CMK (cell line): Measurements from ENCODE around the gene HHIPL1.

Experiments used
- DNase-seq: peaks from one replicate; pipeline ENCODE4 v3.0.0-alpha.2; 2010; ENCODE audit warnings: low read depth

Gene HHIPL1

DNA sequence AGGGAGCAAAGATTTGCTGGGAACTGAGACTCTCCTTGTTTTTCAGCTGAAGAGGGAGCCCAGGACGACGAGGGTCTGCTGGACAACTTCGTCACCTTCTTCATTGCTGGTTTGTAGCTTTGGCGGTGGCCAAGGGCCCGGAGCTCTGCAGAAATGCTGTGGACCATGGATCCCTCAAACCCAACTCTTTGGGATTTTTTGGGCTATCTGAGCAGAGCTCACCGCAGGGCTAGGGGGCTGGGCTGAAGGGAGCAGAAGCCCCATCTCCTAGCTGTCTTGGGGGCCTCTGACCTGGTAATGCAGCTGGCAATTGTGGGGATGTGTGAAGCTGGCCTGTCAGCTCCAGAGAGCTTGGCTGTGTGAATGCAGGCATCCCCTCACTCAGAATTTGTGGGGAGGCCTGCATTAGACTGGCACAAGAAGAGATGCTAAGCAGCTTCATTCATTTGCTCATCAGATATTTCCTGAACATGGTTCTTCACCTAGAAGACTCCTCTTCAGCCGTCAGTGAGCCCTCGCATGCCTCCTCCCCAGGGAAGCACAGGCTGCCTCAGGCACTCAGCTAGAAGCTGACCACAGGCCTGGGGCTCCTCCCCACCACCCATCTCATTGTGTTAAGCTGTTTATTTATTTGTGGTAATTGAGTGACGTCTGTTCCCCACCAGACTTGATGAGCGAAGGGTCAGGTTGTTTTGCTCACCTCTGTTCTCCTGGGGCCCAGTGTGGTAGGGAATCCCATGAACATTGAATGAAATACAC is 71.3 kb downstream of the HHIPL1 start:
- DNase-seq, result no peak

DNA sequence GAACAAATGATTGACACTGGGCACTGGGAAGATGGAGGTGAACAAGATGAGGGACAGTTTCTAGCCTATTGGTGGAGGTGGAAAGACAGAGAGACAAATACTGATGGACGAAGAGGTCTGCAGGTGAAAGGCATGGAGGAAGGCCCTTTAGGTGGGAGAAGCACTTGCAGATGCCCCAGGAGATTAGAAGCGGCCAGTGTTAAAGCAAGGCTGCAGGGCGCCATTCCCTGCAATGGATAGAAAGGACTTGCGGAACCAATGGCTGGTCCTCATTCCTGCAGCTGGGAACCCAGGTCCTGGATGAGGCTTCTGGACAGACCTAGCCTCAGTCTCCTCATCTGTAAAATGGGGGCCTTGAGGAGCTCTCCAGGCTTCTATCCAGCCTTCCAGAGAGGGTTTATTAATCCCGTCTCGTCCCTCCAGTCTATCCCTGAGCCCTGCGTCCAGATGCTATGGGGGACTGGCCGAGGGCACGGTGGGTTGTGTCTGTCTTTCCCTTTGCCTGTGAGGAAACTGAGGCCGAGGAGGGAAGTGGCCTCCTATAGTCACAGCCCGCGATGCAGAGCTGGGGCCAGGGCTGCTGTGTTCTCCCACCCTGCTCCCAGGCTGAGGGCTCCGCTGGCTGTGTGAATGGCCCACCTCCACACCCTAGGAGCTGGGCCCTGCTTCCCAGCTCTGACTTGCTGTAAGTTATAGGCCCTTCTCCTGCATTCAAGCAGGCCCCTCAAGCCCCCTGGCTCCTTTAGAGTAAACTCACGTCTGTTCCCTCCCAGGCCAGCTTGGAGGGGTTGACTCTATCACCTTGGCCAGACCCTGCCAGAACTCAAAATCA is 72.1 kb downstream of the HHIPL1 start:
- DNase-seq, result no peak

DNA sequence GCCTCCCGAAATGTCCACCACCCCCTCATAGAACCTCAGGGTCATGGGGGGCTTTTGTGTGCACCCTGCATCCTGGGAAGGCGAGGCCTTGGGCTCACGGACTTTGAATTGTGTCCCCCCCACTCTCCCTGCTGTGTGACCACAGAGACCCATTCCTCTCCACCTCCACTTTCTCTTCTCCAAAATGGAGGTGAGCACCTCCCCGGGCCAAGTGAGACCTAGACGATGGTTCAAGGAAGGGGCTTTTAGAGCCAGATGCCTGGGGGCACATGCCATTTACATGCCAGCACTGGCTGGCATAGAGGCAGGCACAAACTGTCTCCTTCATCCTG is 72.7 kb downstream of the HHIPL1 start:
- no peak for DNase-seq

DNA sequence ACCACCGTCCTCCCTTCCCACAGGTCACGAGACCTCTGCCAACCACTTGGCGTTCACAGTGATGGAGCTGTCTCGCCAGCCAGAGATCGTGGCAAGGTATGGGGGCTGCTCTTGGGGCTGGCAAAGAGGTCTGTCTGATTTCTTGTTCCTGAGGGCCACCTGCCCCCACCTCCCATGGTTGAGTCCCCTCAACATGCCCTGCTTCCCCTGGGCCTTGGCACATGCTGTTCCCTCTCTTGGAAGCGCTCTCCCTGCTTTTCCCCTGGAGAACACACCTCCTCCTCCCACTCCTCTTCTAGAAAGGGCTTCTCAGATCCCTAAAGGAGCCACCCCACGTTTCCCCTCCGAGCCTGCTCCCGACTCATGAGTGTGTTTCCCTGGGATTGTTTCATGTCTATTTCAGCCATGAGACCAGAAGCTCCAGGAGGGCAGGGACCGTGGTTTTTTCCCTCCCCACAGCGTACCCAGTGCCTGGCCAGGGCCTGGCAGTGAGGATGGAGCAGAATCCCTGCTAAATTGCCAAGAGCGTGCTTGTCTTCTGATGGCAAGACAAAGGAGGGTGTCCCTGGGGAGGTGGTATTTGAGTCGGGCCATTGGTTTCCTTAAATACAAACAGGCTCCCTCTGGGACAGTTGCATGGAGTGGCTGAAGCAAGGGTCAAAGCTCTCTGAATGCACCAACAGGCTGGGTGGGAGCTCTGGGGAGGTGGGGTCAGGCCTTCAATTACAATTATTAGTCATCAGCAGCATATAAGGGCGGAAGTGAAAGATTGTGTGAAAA is 73.3 kb downstream of the HHIPL1 start:
- DNase-seq, result no peak

DNA sequence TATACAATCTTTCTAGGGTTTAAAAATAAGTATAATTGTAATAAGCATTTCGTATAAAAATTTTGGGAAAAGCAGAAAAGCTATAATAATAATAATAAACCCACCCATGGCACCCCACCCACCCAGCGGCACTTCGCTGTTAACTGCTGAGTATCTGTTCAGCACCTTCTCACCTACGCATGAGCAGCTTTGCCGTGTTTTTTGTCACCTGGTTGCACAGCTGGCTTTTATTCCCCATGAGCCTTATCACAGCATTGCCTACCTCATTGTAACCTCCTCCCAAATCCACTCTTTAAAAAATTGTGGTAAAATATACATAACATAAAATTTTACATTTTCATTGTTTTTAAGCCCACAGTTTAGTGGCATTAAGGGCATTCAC is 73.9 kb downstream of the HHIPL1 start:
- DNase-seq, result no peak

DNA sequence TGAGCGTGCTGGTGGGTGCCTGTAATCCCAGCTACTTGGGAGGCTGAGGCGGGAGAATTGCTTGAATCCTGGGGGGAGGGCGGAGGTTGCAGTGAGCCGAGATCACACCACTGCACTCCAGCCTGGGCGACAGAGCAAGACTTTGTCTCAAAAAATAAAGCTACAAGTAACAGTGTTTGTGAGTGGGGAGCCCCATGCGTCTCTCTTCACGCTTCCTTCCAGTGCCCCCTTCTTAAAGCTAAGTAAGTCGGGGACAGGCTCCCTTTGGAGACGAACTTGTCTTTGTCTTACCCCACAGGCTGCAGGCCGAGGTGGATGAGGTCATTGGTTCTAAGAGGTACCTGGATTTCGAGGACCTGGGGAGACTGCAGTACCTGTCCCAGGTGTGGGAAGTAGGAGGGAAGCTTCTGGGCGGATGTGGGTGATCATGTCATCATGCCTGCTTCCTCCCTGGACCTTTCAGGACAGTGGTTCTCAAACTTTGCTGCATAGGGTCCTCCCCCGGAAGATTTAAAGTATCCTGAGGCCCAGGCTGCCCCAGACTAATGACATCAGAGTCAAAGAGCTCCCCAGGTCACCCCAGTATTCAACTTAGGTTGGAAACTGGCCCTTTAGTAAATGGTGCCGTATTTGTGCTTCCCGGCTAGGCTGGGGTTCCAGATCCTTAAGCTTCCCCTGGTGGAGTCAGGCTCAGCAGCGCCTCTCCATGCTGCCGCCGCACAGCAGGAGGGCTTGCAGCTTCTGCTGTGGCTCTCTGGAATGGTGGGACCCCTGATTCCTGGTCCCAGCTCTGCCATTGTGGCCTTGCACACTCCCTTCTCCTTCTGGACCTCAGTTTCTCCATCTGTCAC is 76.2 kb downstream of the HHIPL1 start:
- no peak for DNase-seq

DNA sequence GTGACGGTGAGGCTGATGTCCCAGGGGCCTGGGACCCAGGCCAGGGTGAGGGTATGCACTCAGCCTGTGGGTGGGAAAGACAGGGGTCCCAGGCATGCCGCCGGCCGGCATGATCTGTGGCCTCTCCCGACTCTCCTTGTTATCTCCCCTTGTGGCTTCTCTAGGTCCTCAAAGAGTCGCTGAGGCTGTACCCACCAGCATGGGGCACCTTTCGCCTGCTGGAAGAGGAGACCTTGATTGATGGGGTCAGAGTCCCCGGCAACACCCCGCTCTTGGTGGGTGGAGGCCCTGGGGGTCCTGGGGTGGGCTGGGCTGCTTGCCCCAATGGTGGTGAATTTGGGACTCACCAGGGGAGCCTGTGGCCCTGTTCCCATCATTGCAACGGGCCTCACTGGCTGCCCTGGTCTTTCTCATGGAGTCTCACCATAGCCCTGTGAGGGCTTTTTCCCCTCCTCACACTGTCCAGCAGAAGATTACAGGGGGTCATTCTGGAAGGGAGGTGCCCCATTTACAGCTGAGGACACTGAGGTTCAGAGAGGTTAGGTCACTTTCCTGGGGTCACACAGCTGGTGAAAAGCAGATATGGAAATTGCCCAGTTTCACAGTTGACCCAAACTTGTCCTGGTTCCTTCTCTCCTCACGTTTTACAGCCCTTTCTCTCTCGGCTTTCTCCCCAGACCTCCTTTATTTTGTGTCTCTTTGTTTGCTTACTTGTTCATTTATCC is 77.0 kb downstream of the HHIPL1 start:
- DNase-seq, result no peak

DNA sequence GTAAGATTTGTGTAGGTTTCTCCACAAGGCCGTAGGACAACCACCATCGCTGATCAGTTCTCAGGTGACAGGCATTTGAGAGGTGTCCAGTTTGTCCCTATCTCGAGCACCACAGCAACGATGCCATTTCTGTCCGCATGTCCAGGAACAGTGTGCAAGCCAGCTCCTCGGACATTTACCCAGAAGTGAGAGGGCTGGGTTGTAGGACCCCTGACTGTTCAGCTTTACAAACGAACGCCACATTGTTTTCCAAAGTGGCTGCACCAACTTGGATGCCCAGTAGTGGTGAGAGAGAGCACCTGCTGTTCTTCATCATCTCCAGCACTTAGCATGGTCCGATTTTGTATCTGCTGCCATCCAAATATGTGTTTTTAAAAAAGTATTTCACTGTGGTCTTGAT is 77.8 kb downstream of the HHIPL1 start:
- no peak for DNase-seq

DNA sequence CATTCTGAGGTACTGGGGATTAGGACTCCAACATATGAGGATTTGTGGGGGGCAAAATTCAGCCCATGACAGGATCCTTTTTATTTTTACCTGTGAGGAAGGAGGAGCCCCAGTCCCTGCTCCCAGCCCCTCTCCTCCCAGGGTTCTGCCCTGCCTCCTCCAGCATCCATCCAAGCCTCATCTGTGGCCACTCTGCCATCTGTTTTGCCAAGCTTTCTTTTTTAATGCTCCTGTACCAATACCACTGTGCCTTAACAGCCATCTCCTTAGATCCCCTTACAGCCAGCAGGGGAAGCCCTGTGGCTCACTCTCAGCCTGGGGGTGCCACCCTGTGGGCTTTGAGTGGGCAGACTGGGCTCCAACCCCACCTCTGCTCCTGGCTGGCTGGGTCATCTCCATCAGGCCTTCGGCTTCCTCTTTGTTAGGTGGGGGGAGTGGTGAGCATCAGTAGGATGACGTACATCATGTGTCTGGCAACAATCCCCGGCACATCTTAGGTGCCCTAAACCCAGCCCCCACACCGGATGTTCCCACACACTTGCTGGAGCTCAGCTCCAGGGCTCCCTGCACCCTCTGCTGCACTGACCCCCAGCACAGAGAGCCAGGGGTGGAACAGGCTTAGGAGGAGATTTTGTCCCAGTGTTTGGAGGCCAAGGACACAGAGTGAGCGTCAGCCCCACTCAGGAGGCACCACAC is 79.4 kb downstream of the HHIPL1 start:
- no peak for DNase-seq

DNA sequence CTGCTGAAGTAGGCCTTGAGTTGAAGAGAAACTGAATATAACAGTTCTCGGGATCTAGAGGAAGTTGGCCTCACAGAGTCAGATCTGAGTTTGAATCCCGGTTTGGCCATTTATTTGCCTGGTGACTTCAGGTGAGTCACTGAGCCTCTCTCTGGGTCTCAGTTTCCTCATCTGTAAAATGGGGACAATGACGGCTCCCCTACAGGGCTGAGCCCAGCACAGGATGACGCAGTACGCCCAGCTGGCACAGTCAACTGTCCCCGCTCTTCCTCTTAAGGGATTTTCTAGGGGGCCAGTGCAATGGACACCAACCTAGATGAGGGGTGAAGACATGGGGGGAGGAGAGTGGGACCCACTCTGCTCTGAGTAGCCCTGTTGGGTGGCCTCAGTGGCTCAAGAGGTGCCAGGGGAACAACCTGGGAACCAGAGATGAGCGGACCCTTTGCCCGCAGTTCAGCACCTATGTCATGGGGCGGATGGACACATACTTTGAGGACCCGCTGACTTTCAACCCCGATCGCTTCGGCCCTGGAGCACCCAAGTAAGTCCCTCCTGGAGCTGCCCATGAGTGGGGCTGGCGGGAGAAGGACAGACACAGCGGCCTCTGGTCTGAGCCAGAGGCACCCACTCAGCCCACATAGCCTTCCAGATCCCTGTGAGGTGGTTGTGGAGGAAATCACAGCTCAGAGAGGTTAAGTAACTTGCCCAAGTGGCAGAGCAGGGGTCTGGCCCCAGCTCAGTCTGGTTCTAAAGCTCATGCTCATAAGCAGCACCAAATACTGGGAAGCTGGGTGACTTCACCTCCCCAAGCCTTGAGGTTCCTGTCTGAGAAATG is 80.2 kb downstream of the HHIPL1 start:
- no peak for DNase-seq

DNA sequence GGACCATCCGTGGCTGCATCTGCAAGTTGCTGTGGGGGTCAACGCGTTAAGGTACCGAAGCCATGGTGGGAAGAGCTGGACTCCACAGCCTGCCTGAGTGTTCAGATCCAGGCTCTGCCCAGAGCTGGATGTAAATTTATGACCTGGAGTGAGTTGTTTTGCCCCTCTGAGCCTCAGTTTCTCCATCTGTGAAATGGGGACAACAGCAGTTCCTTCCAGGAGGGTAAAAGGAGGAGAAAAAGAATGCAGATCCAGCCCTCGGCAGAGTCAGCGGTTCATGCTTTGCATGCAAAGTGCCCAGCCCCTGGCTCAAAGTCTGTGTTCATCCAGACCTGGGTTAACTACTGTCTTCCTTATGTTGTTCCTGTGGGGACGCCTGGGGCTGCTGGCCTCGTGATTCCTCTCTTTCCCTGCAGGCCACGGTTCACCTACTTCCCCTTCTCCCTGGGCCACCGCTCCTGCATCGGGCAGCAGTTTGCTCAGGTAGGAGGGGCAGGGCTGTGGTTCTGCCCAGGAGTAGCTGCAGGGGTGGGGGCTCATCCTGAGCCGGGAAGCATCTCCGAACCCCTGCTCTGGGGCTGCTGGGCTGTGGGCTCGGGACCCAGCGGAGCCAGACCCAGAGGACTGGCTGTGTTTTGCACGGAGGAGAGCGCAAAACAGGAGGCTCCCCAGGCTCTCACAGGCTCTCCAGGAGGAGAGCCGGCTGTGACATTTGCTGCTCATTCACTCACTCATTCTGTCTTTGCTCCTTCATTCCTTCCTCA is 81.0 kb downstream of the HHIPL1 start:
- no peak for DNase-seq

DNA sequence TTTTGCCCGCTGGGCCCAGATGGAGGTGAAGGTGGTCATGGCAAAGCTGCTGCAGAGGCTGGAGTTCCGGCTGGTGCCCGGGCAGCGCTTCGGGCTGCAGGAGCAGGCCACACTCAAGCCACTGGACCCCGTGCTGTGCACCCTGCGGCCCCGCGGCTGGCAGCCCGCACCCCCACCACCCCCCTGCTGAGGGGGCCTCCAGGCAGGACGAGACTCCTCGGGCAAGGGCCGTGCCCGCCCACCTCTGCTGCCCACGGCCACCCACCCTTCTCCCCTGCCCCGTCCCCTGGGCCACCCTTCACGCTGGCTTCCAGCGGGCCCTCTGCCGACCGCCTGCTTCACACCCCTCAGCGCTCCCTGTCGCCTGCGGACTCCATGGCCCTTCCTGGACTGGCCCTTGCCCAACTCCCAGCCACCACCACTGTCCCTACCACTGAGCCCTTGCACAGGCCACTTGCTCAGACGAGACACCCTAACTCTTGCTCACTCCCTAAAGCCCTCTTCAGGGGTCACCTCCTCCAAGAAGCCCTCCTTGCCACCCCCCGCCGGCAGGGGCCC is 81.7 kb downstream of the HHIPL1 start:
- no peak for DNase-seq

DNA sequence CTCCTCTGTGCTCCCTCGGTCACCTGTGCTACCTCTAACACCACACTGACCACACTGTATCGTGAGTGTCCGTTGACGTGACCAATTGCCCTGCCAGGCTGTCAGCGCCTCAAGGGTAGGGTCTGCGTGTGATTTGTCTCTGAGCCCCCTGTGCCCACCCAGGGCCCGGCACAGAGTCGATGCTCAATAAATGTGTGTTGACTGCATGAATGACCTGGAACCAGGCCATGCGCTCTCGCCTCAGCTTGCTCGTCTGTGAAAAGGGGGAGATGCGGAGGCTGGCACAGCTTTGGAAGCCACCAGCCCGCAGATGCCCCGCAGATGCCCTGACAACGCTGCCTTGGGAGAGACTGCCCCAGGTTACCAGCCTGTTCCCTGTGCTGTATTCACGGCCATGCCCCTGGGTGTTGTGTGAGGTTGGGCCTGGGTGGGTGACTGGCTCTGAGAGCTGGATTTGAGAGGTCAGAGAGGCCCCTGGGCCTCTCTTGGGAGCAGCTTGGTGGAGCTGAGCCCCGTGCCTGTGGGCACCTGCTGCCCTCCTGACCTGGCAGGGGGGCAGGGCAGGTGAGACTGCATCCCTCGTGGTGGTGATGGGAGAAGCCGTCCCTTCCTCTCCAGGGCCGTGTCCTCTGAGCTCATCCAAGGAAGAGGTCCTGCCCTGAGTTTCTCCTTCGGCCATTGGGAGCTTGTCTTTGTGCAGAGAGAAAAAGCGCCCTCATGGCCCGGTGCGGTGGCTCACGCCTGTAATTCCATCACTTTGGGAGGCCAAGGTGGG is 82.4 kb downstream of the HHIPL1 start:
- DNase-seq, result no peak

DNA sequence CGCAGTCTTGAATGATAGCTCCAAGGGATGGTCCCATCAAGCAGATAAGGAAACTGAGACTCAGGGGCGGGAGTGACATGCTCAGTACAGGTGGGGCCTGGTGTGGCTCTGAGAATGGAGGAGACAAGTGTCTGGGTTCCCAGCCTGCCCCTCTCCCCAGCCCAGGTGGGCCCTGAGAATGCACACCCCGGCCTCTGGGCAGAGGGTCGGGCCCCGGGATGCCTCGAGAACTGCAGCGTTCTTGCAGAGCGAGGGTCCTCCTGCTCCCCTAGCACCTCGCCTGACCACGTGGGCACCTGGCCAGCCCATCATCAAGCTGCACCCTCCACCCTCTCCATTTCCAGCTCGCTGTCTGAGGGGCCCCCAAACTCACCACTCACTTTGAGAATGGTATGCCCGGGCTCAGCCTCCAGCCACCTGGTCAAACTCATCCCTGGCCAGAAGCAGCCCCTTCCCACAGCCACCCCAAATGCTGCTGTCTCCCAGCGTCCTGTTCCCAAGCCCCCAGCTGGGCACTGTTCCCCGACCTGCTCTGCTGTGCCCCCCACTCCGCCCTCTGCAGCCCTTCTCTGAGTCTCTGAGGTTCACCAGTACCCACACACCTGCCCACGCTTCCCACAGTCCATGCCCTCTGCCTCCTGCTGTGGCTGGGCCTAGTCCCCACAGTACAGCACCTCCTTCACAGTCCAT is 83.4 kb downstream of the HHIPL1 start:
- DNase-seq, result no peak

DNA sequence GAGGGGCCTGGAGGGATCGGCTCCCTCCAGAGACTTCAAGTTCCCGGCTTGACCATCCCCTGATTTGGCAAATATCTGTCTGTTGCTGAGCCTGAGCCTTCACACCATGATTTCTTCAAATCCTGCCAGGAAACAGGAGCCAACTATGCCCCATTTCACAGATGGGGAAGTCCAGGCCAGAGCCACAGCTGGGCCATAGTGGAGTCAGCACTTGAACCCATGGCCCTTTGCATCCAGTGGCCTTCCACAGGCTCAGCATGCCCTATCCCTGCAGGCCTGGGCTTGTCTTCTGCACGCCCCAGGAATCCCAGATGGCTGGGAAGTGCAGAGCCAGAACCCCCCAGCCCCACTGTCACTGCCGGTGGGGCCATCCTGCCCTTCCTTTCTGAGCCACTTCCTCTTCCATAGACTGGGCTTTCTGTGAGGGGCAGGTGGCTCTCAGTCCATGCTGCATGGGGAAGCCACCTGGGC is 84.1 kb downstream of the HHIPL1 start:
- DNase-seq, result no peak
